Adrenal gland (tissue), 12 donors: ENCODE data around the gene LDB1. TPM values are rescaled to one million over a fixed set of nuclear protein-coding genes. Genes with fewer than 3 reads are reported as not detected.

ENCODE experiments used
- DNase-seq, 7 donors: peaks; one replicate each; pipeline ENCODE4 v3.0.0-alpha.2; 2019 to 2020
- H3K27ac ChIP-seq, 5 donors: fragments of 200-600 bp; sonication (generic) in 4 of 5; 1 replicate in 3 of 5; 2 replicates in 2 of 5; pipeline versions ENCODE4 v1.5.1 to v1.8.0; 2016 to 2020; ENCODE audit warnings: mild to moderate bottlenecking in 1 of 5
- H3K27me3 ChIP-seq: fragments of 200-600 bp; 2 replicates; pipeline ENCODE4 v1.8.0; 2021
- H3K36me3 ChIP-seq, 2 donors: fragments of 200-600 bp; replicated peaks in 1 of 2; 1 replicate in 1 of 2; 2 replicates in 1 of 2; pipeline versions ENCODE4 v1.5.1 to v1.8.0; 2018 to 2022
- H3K4me1 ChIP-seq, 2 donors: fragments of 200-600 bp; replicated peaks in 1 of 2; 1 replicate in 1 of 2; 2 replicates in 1 of 2; pipeline versions ENCODE4 v1.5.1 to v1.8.0; 2018 to 2021
- H3K4me3 ChIP-seq, 4 donors: fragments of 200-600 bp; sonication (generic) in 3 of 4; one replicate each; pipeline ENCODE4 v1.5.1; 2016 to 2018
- H3K9me3 ChIP-seq, 3 donors: fragments of 200-600 bp; sonication (generic) in 1 of 3; replicated peaks in 1 of 3; 1 replicate in 2 of 3; 2 replicates in 1 of 3; pipeline versions ENCODE4 v1.5.1 to v1.8.0; 2016 to 2021
- CTCF ChIP-seq, 6 experiments: fragments of 450-650 bp in 4 of 6; fragments of 200-600 bp in 2 of 6; sonication (generic) in 1 of 6; IDR thresholded peaks; 1 replicate in 5 of 6; 2 replicates in 1 of 6; pipeline versions ENCODE4 v1.5.1 to v1.8.0; 2016 to 2021; ENCODE audit warnings: antibody characterized with exemption in 6 of 6, mild to moderate bottlenecking in 2 of 6, moderate library complexity in 1 of 6
- POLR2A ChIP-seq, 2 donors: fragments of 450-650 bp; IDR thresholded peaks; one replicate each; pipeline ENCODE4 v1.6.1; 2017; ENCODE audit warnings: antibody characterized with exemption in 2 of 2, mild to moderate bottlenecking in 2 of 2, moderate library complexity in 1 of 2
- WGBS, 4 donors: extraction: QIAGEN DNeasy Blood & Tissue Kit in 2 of 4; methylation state at CpG; one replicate each; pipeline versions ENCODE4 v1.1.5 to v1.1.7; 2013 to 2017; 5-methylcytosine and 5-hydroxymethylcytosine counted together
- intact Hi-C, 2 donors: fragments of 100-400 bp; cut with DNase I; formaldehyde crosslinking; loops; one replicate each; pipeline versions ENCODE4 v1.14.1 to v1.15.0; 2022 to 2023
- polyA plus RNA-seq, 3 donors: library from polyadenylated mRNA; stranded (reverse); fragments of 200-250 nt in 2 of 3; fragments of 350-450 nt in 1 of 3; fragmentation: Illumina TruSeq in 1 of 3; extraction: RNeasy Lipid Tissue Mini Kit (QIAGEN cat#74804) in 1 of 3; gene quantifications; one replicate each; pipeline ENCODE4 v1.2.3, GENCODE V29; 2013 to 2014
- total RNA-seq, 9 donors: library from RNA; depleted of rRNA in 4 of 9; stranded (reverse); fragments of >200 nt in 4 of 9; fragments of 120-200 nt in 1 of 9; fragmentation: NEBNext Ultra II Directional in 1 of 9; extraction: Animal tissue kit (Norgen Biotek cat#: 25700) in 1 of 9; gene quantifications; one replicate each; pipeline versions ENCODE4 v1.1.0 to v1.2.4, GENCODE V29; 2013 to 2023
- donor health status: healthy with polysubstance abuse.
- donor health status: Bipolar disorder and iron deficiency.
- donor health status: DM: yes; HTN: yes; CAD: no.
- donor health status: DM: no; HTN: no; CAD: no.
- donor health status: DM: no; HTN: no; CAD: no.
- donor health status: DM: yes; HTN: yes; CAD: no.

Gene LDB1
- total and polyA plus RNA-seq, 12 donors, result 24.1 to 76.9 (median 47.8) TPM

- H3K9me3 ChIP-seq, result no peaks in the 10 kb centered on the region
- H3K27ac ChIP-seq, result peak overlapping the region; percentile 46 to 99 (median 96)
- intact Hi-C loops, result no loop called here
- no peaks in the 10 kb centered on the region for H3K27me3 ChIP-seq
- H3K4me1 ChIP-seq, result peaks cover 31 to 37% of the 10 kb centered on the region in 2 donors
- peak; percentile 31 to 85 (median 61) for DNase-seq
- TF ChIP-seq POLR2A (IDR thresholded peaks at IDR 0.05) (no peak), CTCF (IDR thresholded peaks at IDR 0.05) (no peak)
- H3K4me3 ChIP-seq, result peak overlapping the region in 3 of 4 donors; percentile 40 to 79 (median 73)
- H3K36me3 ChIP-seq, result no peaks in the 10 kb centered on the region
- 7 to 16% (median 9%) methylated on average over 6 to 15 of the region's 15 CpGs for WGBS, 4 donors
Observed at GRCh38 chr10:102120991-102121738, 997 bp upstream of the LDB1 start.

GRCh38 chr10:102119417-102120141 lies 589 bp downstream of the LDB1 start:
- intact Hi-C loops, result no loop called here
- peak; percentile 78 to 93 (median 89) for DNase-seq
- WGBS, 4 donors, result 0 to 5% (median 1%) methylated on average over 1 to 22 of the region's 22 CpGs

GRCh38 chr10:102118867-102119266 lies 1.3 kb downstream of the LDB1 start:
- TF ChIP-seq POLR2A (IDR thresholded peaks at IDR 0.05) (no peak), CTCF (IDR thresholded peaks at IDR 0.05) (no peak)
- H3K4me1 ChIP-seq, result peaks cover 46 to 53% of the 10 kb centered on the region in 2 donors
- intact Hi-C loops, result no loop called here
- peak overlapping the region; percentile 93 to 99 (median 97) for H3K27ac ChIP-seq
- H3K4me3 ChIP-seq, result peak overlapping the region in 2 of 4 donors; percentile 73 to 79
- WGBS, 4 donors, result 0 to 4% (median 3%) methylated on average over 3 to 6 of the region's 6 CpGs
- peak; percentile 40 to 74 (median 52) for DNase-seq
- H3K9me3 ChIP-seq, result no peaks in the 10 kb centered on the region
- no peaks in the 10 kb centered on the region for H3K27me3 ChIP-seq
- H3K36me3 ChIP-seq, result no peaks in the 10 kb centered on the region

More at GRCh38 chr10:102119417-102120141, 589 bp downstream of the LDB1 start:
- Histone ChIP-seq H3K27me3 (no peaks in the 10 kb centered on the region), H3K27ac (peak overlapping the region; percentile 93 to 99 (median 97)), H3K9me3 (no peaks in the 10 kb centered on the region), H3K36me3 (no peaks in the 10 kb centered on the region), H3K4me1 (peaks cover 44 to 49% of the 10 kb centered on the region in 2 donors), H3K4me3 (peak overlapping the region in 3 of 4 donors; percentile 73 to 98 (median 79))
- TF ChIP-seq POLR2A (IDR thresholded peaks at IDR 0.05), result peak in 1 of 2 donors; percentile 5
- no peak for TF ChIP-seq CTCF (IDR thresholded peaks at IDR 0.05)
